Ramos (cell line): ENCODE measurements around the gene BANP.

Source experiments
- in situ Hi-C: fragments of 300-500 bp; cut with MboI; formaldehyde crosslinking; loops from one replicate; pipeline ENCODE4 v1.14.3; 2022; ENCODE audit warnings: low sequenced_read_pairs; ENCODE audit not compliant: unreplicated experiment

BANP gene

DNA sequence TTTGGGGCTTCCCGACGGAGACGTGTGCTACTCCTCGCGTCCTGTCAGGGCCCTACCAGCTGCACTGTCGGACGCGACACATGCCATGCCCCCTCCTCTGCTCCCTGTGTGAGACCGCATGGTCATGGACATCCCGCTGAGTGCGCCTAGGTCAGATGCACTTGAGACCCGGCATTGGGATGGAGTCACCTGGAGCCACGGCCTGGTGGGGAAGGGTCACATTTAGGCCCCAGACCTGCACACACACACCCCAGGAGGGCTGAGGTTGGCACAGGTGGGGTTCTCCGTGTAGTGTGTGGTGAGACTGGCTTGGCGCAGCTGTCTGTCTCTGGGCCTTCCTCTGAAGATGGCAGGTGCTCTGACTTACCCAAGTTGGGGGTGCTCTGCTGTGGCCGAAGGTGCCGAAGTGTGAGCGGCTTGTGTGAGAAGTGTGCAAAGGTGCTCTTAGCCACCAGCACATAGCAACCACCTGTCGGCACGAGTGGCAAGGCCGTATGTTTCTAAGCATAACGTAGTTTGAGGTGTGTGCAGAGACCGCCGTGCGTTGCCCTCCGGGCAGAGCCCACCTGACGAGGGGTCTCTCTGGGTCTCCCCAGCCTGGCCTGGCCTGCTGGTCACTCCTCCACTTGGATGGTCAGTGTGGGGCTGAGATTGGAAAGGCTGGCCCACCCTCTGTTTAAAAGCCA is 108.6 kb downstream of the BANP start:
- in situ Hi-C loops: no loop called here

DNA sequence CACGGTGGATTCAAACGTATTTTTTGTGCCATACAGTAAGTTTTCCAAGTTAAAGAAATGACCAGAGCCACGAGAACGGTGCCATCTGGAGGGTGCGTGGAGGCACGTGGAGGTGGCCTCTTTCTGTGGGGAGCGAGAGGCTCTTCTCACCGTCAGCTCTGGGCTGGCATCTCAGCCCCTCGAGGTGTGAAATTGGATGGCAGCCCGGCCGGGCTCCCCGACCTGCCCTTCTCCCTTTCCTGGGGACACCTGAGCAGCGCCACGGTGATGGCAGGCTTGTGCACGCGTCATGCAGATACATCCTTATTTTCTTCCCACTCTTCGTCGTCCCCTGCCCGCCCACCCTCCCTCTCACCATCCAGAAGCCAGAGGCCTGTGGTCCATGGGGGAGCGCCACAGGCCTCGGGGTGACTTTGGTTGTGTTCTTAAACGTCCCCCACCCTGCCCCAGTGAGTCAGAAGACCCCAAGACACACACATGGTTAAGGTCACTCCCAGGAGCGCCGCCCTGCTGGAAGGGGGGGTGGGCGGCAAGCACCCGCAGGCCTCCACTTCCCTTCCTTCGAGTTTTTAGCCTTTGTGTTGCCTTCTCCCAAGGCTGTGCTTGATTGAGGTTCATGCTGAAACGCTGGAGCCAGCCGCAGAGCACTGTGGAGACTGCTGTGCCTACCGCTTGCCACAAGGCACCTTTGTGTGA is 109.4 kb downstream of the BANP start:
- in situ Hi-C loops: no loop called here

DNA sequence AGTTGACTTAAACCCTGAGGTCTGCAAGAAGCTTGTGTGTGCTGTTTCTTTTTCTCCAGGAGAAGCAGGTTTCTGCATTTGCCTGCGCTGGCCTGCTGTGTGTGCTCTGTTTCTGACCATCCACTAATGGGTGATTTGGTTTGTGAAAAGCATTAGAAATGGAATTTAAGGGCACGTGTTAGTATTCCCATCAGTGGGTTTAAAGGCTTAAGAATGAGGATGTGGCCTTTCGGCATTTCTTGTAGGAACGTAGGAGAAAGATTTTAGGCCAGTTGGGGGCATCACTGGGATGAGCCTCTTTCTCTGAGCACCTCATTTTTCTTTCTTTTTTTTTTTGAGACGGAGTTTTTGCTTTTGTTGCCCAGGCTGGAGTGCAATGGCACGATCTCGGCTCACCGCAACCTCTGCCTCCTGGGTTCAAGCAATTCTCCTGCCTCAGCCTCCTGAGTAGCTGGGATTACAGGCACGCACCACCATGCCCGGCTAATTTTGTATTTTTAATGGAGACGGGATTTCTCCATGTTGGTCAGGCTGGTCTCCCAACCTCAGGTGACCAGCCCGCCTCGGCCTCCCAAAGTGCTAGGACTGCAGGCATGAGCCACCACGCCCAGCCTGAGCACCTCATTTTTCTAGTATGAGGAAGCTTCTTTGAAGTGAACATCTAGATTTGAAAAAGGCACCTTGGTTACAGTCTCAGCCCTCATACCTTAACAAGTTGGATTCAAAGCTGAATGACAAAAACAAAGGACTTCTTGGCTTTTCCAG is 110.3 kb downstream of the BANP start:
- in situ Hi-C loops: no loop called here

DNA sequence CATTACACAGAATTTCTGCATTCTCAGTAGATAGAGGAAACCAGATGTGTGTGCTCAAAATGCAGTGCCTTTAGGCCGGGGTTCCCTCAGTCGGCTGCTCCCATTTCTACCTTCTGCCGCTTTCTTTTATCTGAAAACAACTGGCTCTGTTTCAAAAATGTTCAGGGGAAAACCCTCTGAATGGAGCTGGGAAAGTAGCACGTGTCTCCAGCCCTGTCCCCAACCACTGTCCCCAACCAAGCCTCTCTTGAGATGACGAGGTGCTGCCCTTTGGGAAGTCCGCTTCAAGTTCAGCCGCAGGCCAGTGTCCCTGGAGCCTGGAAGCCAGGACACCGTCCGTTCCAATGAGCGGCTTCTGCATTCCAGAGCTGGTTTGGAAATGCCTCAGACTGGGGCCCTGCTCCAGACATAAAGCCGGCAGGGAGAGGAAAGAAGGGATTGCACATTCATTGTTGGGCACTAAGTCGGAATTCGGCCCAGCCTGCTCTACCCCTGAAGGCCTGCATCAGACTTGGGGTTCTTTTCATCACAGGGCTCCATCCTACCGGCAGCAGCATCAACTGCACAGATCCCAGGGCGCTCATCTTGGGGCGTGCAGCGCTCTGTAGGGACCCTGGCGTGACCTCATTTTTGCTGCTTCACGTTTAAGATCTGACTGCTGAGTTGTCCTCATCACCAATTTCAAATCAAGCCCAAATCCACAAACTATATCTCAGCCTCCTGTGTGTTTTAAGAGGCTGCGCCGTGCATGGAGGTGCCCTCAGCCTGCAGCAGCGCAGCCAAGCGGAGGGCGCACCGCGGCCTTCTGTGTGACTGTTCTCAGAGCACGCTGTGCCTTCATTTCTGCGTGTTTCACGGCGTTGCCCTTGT is 111.3 kb downstream of the BANP start:
- in situ Hi-C loops: no loop called here

DNA sequence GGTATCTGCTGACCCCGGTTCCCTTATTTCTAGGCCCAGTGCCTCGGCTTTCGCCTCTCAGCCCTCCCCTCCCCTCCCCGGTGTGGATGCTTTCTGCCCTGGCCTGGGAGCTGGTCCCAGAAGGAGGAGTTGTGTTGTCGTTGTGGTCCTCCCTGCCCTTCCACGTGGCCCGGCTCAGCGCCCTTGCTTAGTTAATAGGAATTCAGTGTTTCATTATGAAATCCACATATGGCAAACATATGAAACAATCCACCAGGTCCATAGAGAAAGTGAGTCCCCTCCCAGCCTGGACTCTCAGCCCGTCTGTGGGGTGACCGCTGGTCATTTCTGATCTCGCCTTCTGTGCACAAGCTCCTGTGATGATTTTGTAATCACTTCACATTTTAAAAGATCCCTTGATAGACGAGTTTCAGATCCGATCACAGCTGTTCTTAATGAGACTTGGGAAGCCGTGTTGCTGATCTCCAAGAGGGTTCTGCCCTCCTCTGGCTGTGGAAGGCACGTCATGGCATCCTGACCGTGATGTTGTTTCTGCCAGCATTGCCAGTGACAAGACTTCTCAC is 112.1 kb downstream of the BANP start:
- in situ Hi-C loops: no loop called here

DNA sequence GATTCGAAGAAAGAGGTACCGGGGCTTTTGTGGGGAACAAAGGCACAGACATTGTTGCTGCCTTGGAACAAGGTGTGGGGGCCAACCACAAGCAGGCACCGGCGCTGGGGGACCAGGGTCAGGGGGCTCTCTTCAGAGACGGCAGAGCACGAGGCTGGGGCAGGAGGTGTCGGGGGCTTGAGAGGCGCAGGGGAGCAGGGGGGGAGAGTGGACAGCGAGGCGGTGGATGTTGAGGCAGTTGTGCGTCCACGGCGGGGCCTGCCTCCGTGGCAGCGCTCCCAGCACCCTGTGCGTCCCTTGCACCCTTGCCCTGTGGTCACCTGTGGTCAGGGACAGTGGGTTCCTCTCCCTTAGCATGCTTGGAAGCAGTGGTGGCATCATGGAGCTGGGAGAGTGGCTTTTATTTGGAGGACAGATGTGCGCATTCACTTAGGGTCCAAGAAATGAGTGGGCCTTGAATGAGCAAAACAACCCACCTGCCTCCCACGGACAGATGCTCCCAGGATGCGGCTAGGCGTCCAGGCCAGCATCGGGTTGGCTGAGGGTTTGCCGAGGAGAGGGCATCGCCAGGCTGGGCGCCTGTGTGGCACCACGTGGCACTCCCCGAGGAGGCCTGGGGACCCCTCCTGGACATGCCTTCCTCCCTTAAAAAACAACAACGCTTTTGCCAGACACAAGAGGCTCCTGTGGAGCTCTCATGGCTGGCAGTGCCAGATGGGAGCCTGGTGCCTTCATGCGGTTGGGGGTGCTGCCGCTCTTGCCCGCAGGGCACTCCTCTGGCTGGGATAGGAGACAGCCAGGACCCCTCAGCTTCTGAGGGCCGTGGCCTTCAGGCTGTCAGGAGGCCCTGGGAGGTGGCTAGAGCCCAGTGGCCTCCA is 113.0 kb downstream of the BANP start:
- in situ Hi-C loops: no loop called here

DNA sequence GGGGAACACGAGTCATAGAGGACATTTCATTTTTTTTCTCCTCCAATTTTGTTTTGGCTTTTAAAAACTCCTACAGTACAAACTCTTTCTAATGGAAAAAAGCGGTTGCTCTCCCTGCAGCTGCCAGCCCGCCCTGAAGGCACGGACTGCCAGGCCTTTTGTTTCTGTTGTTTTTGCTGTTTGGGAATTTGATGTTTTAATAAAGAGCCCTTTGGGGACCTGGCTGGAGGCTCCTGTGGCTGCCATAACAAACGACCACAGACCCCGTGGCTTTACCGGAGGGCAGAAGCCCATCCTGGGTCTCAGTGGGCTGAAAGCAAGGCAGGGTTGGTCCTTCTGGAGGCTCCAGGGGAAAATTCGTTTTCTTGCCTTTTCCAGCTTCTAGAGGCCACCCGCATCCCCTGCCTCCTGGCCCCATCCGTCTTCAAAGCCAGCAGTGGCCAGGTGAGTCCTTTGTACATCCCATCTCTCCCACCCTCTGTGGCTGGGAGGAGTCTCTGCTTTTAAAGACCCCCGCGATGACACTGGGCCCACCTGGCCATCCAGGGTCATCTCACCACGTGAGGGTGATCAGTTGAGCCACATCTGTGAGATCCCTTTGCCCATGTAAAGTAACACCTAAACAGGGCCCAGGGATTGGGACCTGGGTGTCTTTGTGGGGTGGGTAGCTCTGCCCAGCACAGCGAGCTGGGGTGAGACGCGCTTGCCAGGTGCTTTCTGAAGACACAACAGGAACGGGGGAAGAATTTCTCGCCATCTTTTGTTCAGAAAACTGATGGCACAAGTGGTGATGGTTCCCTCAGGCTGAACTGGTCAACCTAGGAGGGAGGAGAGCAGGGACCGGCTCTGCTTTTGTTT is 113.9 kb downstream of the BANP start:
- in situ Hi-C loops: no loop called here

DNA sequence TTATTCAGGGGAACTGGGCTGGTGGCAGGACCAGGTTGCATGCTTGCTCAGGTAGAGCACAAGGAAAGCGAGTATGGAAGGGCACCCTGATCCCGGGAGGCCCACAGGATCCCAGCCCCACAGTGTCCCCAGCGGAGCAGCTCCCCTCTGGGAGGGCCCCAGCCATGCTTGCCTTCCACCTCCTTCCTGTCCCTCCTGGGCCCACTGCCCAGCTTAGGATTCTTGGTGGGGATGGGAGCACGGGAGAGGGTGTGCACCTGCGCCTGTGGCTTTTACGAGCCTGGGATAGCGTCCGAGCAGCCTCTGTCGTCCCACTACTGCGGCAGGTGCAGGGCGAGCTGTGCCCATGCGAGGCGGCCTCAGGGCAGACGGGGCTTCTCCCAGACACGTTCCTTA is 114.5 kb downstream of the BANP start:
- in situ Hi-C loops: no loop called here

DNA sequence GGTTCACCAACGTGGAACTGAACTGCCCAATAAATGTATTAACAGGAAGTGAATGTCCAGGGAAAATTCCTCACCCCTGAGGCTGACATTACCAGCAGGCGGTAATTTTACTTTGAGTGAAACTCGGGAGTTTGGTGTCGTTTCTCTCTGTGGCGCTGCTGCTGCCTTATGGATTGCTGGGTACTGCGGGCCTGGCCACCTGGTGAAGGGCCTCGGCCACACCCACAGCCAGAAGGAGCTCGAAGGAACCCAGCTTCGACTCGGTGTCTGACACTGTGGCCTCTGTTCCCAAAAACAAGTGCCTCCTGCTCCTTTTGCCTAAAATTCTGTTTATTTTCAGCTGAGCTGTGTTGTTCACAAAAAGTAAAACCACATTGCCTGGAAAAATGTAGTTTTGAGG is 115.0 kb downstream of the BANP start:
- in situ Hi-C loops: no loop called here

DNA sequence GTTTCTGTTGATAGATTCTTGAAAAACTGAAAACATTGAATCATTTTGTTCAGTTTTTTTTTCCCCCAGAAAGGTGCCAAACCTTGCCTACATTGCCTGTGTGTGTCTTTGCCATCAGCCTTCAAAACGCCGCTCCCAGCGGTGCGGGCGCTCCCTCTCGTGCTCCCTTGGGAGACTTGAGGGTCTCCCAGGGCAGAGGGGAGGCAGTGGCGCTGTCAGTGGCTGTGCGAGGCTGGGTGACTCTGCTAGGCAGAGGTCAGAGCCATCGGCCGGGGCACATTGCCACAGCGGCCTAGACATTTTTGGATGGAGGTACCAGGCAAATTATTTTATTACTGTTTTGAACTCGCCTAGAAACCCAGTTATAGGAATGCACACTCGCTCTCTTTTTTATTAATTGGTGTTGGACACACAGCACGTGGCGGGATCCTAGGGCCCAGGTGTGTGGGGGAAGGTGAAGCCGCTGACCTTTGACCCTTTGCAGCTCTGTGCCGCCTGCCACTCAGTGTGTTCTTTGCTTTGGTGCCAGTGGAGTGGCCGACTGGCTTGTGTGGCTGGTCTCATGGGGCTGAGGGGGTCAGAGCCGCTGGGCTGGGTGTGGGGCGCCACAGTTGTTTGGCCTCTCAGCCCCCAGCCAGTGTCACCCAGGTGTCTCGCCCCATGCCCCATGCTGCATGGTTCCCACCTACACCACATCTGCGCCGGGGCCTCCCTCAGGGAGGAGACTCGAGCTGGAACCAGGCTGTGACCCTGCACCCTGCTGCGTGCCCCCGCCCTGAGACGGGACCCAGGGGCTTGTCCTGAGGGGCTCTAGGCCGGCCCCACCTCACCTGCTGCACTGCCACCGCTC is 115.7 kb downstream of the BANP start:
- in situ Hi-C loops: no loop called here

DNA sequence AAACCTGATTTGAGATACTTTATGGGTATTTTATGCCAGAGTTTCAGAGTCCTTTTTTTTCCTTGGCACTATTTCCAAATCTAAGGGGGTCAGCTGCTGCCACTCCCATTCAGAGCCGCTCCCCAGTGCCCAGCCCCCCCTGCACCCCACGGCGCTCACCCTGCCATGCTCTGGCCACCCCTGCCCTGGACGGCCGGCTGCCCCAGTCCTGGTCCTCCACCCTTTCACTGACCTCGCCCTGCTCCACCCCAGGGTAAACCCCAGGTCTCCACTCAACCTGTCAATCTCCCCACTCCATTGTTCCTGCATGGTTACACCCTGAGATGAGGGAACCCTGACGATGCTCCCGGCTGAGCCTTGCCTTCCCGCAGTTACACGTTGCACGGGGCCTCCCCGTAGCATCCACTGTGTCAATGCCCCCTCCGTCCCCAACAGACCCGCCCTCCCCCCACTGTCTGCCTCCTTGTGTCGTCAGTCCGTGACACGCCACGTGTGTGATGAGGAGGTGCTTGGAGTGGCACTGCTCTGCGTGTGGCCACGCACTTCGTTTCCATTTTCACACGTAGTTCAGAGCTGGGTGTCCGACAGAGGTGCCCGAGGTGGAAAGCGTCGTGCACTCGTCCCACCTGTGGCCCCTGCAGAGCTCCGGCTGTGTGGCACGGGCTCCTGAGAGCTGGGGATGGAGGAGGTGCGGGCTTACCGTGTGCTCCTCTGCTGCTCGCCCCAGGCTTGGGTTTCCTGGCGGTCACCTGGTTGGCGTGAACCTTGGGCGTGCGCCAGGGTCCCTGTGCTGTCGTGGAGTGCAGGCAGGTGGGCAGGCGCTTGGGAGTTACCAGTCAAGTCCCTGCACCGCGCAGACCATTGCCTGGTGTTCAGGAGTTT is 116.5 kb downstream of the BANP start:
- in situ Hi-C loops: no loop called here

DNA sequence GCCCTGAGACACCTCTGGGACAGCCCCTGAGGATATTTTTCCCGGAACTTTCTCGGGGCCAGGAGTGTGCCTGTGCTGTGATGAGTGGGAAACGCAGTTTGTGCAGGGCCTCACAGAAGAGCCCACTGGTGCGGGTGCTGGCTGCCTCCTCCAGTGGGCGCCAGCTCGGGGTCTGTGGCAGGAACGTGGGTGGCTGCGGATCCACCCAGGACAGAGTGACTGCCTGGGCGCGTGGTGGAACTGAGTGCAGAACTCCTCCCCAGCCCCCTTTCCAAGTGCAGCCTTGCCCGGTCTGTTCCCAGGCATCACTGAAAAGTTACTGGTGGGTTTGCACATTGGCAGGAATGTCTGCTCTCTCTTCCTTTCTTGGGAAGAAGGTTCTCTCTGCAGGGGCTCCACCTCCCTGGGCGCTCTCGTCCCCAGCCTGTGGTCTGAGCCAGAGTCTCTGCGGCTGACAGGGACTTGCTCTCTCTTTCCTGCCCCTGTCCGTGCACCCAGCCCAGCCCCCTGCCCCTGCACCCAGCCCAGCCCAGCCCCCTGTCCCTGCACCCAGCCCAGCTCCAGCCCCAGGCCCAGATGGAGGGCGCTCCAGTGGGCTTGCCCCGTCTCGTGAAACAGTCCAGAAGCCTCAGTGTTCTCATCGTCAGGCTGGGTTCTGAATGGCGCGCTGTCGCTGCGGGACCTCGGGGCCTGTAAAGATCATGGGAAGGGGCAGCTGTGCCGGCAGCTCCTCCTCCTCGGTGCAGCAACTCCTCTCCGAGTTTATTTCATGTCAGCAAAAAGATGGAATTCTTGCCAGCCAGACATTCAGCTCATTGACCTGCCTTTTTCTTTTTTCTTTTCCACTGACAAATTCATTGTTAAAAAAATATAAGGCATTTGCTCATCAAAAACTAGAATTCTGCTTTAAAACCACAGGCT is 117.5 kb downstream of the BANP start:
- in situ Hi-C loops: no loop called here

DNA sequence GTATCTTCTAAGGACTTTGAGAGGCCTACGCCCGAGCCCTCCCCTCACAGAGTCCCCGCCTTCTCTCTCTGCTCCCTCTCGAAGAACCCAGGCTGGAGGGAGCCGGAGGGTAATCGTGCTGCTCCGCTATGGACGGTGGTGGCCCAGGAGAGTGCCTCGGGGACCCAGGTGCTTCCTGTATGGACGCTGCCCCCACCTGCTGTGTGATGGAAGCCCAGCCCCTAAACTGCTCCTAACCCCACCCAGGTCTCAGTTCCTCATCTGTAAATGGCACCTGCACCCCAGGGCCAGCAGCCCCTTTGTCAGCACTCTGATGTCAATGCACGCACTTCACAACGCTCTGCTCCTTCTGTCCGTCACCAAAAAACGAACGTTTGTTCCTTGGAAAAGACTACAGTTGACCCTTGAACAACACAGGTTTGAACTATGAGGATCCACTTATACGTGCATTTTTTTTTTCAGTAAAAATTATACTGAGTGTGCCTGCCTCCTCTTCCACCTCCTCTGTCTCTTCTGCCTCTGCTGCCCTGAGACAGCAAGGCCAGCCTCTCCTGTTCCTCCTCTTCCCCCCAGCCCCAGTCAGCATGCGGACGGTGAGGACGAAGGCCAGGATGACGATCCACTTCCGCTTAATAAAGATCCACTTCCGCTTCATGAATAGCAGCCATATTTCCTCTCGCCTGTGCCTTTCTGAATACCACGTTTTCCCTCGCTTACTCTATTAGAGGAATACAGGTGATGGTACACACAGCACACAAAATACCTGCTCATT is 118.3 kb downstream of the BANP start:
- in situ Hi-C loops: no loop called here

DNA sequence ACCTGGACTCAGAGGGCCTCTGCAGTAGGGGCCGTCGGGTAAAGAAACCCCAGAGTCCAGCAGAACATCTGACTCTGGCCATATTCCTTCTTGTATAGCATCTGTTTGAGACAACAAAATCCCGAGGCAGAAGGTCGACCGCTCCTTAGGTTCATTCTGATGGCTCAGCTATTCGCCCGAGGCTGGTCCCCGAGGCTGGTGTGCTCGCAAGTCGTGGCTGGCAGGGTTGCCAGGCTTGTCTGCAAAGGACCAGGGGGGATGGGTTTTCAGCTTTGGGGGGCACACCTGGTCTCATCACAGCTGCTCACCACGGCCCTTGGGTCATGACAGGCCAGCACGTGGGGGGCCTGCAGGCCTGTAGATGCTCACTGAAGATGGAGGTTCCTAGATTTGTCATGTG is 119.1 kb downstream of the BANP start:
- in situ Hi-C loops: no loop called here
